Neural progenitor cell (in vitro differentiated cells): ENCODE measurements around the gene LRRC32. TPM values are rescaled to one million over a fixed set of nuclear protein-coding genes. Genes with fewer than 3 reads are reported as not detected.
A peak's percentile ranks its signal among the peaks of the same experiment; 100 is the strongest.

Source experiments
- DNase-seq: peaks from one replicate; pipeline ENCODE4 v3.0.0-alpha.2; 2016; ENCODE audit warnings: low spot score
- H2AFZ ChIP-seq: fragments of 200-600 bp; sonication (generic); replicated peaks from 2 replicates; pipeline ENCODE4 v1.6.1; 2016; ENCODE audit warnings: antibody characterized with exemption
- H3F3A ChIP-seq: fragments of 200-600 bp; sonication (generic); 2 replicates; pipeline ENCODE4 v1.6.1; 2016; ENCODE audit warnings: antibody characterized with exemption, low read depth
- H3K27ac ChIP-seq: fragments of 200-600 bp; sonication (generic); 2 replicates; pipeline ENCODE4 v1.5.1; 2016; ENCODE audit warnings: mild to moderate bottlenecking
- H3K27me3 ChIP-seq: fragments of 200-600 bp; sonication (generic); 2 replicates; pipeline ENCODE4 v1.6.1; 2016; ENCODE audit warnings: mild to moderate bottlenecking, moderate library complexity
- H3K36me3 ChIP-seq: fragments of 200-600 bp; sonication (generic); 2 replicates; pipeline ENCODE4 v1.5.1; 2016
- H3K4me1 ChIP-seq: fragments of 200-600 bp; sonication (generic); 2 replicates; pipeline ENCODE4 v1.6.1; 2016; ENCODE audit warnings: mixed run types
- H3K4me2 ChIP-seq: fragments of 200-600 bp; sonication (generic); 2 replicates; pipeline ENCODE4 v1.6.1; 2016
- H3K4me3 ChIP-seq: fragments of 200-600 bp; sonication (generic); 2 replicates; pipeline ENCODE4 v1.5.1; 2016
- H3K79me2 ChIP-seq: fragments of 200-600 bp; sonication (generic); 2 replicates; pipeline ENCODE4 v1.6.1; 2016; ENCODE audit warnings: low read depth
- H3K9ac ChIP-seq: fragments of 200-600 bp; sonication (generic); 2 replicates; pipeline ENCODE4 v1.6.1; 2016
- H3K9me3 ChIP-seq: fragments of 200-600 bp; sonication (generic); 2 replicates; pipeline ENCODE4 v1.5.1; 2016; ENCODE audit warnings: low read depth
- H4K20me1 ChIP-seq: fragments of 200-600 bp; sonication (generic); 2 replicates; pipeline ENCODE4 v1.6.1; 2016; ENCODE audit warnings: low read depth
- H3K27ac Mint-ChIP-seq: 3 replicates; pipeline ENCODE4 v1.8.0; 2021; ENCODE audit warnings: mixed read lengths
- H3K27me3 Mint-ChIP-seq: 2 replicates; pipeline ENCODE4 v1.8.0; 2022; ENCODE audit warnings: low read depth, mild to moderate bottlenecking, inconsistent platforms, moderate library complexity, mixed read lengths; ENCODE audit not compliant: insufficient read depth
- H3K36me3 Mint-ChIP-seq: 3 replicates; pipeline ENCODE4 v1.8.0; 2021; ENCODE audit warnings: mixed read lengths
- H3K4me1 Mint-ChIP-seq: 3 replicates; pipeline ENCODE4 v1.8.0; 2021; ENCODE audit warnings: mixed read lengths
- H3K4me3 Mint-ChIP-seq: 3 replicates; pipeline ENCODE4 v1.8.0; 2021; ENCODE audit warnings: mild to moderate bottlenecking, moderate library complexity, mixed read lengths
- H3K9me3 Mint-ChIP-seq: 3 replicates; pipeline ENCODE4 v1.8.0; 2020; ENCODE audit warnings: mixed read lengths
- EZH2 ChIP-seq: fragments of 200-600 bp; sonication (generic); IDR thresholded peaks from 2 replicates; pipeline ENCODE4 v1.6.1; 2017; ENCODE audit warnings: antibody characterized with exemption, mild to moderate bottlenecking, moderate library complexity
- EZH2phosphoT487 ChIP-seq: fragments of 200-600 bp; sonication (generic); IDR thresholded peaks from 2 replicates; pipeline ENCODE4 v1.6.1; 2017; ENCODE audit warnings: antibody characterized with exemption
- total RNA-seq: library from RNA; depleted of rRNA; stranded (reverse); fragments of >200 nt; gene quantifications from 2 replicates; pipeline ENCODE4 v1.2.3, GENCODE V29; 2015; ENCODE audit warnings: low replicate concordance
- TF ChIP-seq, protein P1 (sequence below): fragments of 200-600 bp; sonication (generic); IDR thresholded peaks from 2 replicates; pipeline ENCODE4 v1.5.1; 2017; ENCODE audit warnings: antibody characterized with exemption, mild to moderate bottlenecking

The LRRC32 gene
- total RNA-seq, 1 donor from 2014 or later: 0.21 TPM

DNA sequence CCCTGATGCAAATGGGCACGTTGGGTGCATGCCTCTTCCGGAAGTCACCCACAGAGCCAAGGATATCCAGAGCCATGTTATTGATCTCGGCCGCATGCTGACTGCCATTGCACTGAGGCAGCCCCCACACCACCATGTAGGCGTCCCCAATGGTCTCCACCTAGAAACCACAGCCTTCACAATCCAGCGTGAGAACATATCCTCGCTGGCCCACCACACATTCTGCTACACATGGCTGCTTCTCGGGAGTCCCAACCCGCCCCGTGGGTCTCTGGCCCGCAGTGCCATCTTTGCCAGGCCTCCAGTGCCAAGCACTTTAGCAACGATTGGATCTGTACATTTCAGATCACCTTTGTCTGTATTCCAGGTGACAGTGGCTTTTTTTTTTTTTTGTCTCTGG is 26.2 kb upstream of the LRRC32 start:
- no peaks in the 10 kb centered on the region for H4K20me1 ChIP-seq
- no peaks in the 10 kb centered on the region for H3K36me3 Mint-ChIP-seq
- no peaks in the 10 kb centered on the region for H3K9me3 Mint-ChIP-seq
- no peak overlapping the region for H3K4me2 ChIP-seq
- no peak overlapping the region for H3K9ac ChIP-seq
- no peak for DNase-seq
- no peak overlapping the region for H2AFZ ChIP-seq
- H3K27ac Mint-ChIP-seq: no peak overlapping the region
- H3K4me1 ChIP-seq: peaks cover 5% of the 10 kb centered on the region
- H3K79me2 ChIP-seq: no peaks in the 10 kb centered on the region
- H3K27ac ChIP-seq: no peak overlapping the region
- peaks cover 35% of the 10 kb centered on the region for H3K4me1 Mint-ChIP-seq
- no peak overlapping the region for H3K4me3 Mint-ChIP-seq
- H3K27me3 Mint-ChIP-seq: peaks cover 8% of the 10 kb centered on the region
- no peaks in the 10 kb centered on the region for H3K36me3 ChIP-seq
- no peaks in the 10 kb centered on the region for H3K27me3 ChIP-seq
- no peak overlapping the region for H3K4me3 ChIP-seq
- TF ChIP-seq EZH2 (no peak), EZH2phosphoT487 (no peak)
- TF ChIP-seq, protein P1, sequence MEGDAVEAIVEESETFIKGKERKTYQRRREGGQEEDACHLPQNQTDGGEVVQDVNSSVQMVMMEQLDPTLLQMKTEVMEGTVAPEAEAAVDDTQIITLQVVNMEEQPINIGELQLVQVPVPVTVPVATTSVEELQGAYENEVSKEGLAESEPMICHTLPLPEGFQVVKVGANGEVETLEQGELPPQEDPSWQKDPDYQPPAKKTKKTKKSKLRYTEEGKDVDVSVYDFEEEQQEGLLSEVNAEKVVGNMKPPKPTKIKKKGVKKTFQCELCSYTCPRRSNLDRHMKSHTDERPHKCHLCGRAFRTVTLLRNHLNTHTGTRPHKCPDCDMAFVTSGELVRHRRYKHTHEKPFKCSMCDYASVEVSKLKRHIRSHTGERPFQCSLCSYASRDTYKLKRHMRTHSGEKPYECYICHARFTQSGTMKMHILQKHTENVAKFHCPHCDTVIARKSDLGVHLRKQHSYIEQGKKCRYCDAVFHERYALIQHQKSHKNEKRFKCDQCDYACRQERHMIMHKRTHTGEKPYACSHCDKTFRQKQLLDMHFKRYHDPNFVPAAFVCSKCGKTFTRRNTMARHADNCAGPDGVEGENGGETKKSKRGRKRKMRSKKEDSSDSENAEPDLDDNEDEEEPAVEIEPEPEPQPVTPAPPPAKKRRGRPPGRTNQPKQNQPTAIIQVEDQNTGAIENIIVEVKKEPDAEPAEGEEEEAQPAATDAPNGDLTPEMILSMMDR: no peak
- peaks cover 14% of the 10 kb centered on the region for H3F3A ChIP-seq
- H3K9me3 ChIP-seq: no peaks in the 10 kb centered on the region

DNA sequence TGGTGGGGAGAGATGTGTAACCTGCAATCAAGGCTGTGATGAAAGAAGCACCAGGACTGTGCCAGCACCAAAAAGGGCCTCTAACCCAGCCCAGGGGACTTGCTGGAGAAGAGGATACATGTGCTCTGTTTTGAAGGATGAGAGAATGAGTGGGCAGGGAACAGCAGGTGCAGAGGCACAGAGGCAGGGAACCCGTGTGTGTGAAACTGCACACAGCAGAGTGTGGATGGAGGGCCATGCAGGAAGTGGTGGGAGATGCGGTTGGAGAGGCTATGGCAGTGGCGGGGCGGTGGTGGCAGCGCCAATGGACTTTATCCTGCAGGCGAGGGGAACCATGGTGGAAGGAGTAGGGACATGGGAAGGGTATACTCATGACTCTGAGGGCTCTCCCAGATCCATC is 25.2 kb upstream of the LRRC32 start:
- Histone ChIP-seq H3K27me3 (no peaks in the 10 kb centered on the region), H3F3A (peaks cover 14% of the 10 kb centered on the region), H3K4me2 (no peak overlapping the region), H2AFZ (no peak overlapping the region), H3K9ac (no peak overlapping the region), H4K20me1 (no peaks in the 10 kb centered on the region), H3K4me1 (peaks cover 5% of the 10 kb centered on the region), H3K9me3 (no peaks in the 10 kb centered on the region), H3K79me2 (no peaks in the 10 kb centered on the region), H3K4me3 (no peak overlapping the region), H3K36me3 (no peaks in the 10 kb centered on the region), H3K27ac (no peak overlapping the region)
- Mint-ChIP-seq H3K4me1 (peaks cover 29% of the 10 kb centered on the region), H3K9me3 (no peaks in the 10 kb centered on the region), H3K27ac (no peak overlapping the region), H3K36me3 (no peaks in the 10 kb centered on the region), H3K27me3 (peaks cover 8% of the 10 kb centered on the region), H3K4me3 (no peak overlapping the region)
- TF ChIP-seq, protein P1: no peak
- TF ChIP-seq EZH2 (no peak), EZH2phosphoT487 (no peak)
- no peak for DNase-seq

DNA sequence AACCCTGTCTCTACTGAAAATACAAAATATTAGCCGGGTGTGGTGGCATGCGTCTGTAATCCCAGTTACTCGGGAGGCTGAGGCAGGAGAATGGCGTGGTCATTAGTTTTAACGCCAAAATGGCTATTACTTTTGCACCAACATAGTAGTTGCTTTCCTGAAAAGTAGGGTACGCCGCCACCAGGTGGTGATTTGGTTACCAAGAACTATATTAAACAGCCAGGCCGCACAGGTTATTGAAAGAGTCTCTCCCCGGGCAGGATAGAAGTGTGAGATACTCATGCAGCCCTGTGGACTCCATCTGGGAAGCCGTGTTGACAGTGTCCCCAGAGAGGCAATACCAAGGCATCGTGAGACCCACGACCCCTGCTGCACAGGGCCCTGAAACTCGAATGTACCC is 24.6 kb upstream of the LRRC32 start:
- peaks cover 5% of the 10 kb centered on the region for H3K4me1 ChIP-seq
- no peak for DNase-seq
- no peaks in the 10 kb centered on the region for H4K20me1 ChIP-seq
- H3K9me3 ChIP-seq: no peaks in the 10 kb centered on the region
- H3K79me2 ChIP-seq: no peaks in the 10 kb centered on the region
- H3K4me2 ChIP-seq: no peak overlapping the region
- H3K4me1 Mint-ChIP-seq: peaks cover 23% of the 10 kb centered on the region
- H3K4me3 Mint-ChIP-seq: no peak overlapping the region
- peaks cover 14% of the 10 kb centered on the region for H3F3A ChIP-seq
- H2AFZ ChIP-seq: no peak overlapping the region
- H3K9ac ChIP-seq: no peak overlapping the region
- no peak overlapping the region for H3K27ac ChIP-seq
- H3K36me3 ChIP-seq: no peaks in the 10 kb centered on the region
- peaks cover 7% of the 10 kb centered on the region for H3K27me3 Mint-ChIP-seq
- no peak overlapping the region for H3K4me3 ChIP-seq
- H3K9me3 Mint-ChIP-seq: no peaks in the 10 kb centered on the region
- TF ChIP-seq EZH2phosphoT487 (no peak), EZH2 (no peak)
- TF ChIP-seq, protein P1: peak; percentile 27
- H3K27me3 ChIP-seq: no peaks in the 10 kb centered on the region
- H3K36me3 Mint-ChIP-seq: no peaks in the 10 kb centered on the region
- H3K27ac Mint-ChIP-seq: no peak overlapping the region

DNA sequence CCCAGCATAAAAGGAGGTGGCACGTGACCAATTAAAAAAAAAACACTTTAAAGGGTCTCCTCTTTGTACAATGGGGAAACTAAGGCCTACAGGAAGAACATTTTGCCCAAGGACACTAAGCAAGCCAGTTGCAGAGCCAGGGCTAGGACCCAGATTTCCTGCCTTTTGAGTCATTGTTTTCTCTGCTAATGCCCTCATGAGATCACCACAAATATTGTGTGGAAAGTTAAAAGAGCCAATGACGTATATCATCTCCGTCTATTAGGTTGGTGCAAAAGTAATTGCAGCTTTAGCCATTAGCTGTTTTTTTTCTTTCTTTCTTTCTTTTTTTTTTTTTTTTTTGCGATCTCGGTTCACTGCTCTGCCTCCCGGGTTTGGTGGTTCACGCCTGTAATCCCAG is 24.1 kb upstream of the LRRC32 start:
- no peaks in the 10 kb centered on the region for H3K9me3 ChIP-seq
- no peaks in the 10 kb centered on the region for H3K9me3 Mint-ChIP-seq
- no peaks in the 10 kb centered on the region for H3K36me3 Mint-ChIP-seq
- H3K4me2 ChIP-seq: no peak overlapping the region
- H3K4me3 Mint-ChIP-seq: no peak overlapping the region
- no peak overlapping the region for H3K27ac ChIP-seq
- H3F3A ChIP-seq: peaks cover 14% of the 10 kb centered on the region
- H3K79me2 ChIP-seq: no peaks in the 10 kb centered on the region
- no peak for DNase-seq
- H3K27me3 Mint-ChIP-seq: peaks cover 6% of the 10 kb centered on the region
- no peak overlapping the region for H3K4me3 ChIP-seq
- TF ChIP-seq EZH2: no peak
- TF ChIP-seq, protein P1: no peak
- no peak for TF ChIP-seq EZH2phosphoT487
- H3K4me1 ChIP-seq: peaks cover 5% of the 10 kb centered on the region
- no peaks in the 10 kb centered on the region for H3K36me3 ChIP-seq
- H3K9ac ChIP-seq: no peak overlapping the region
- no peaks in the 10 kb centered on the region for H3K27me3 ChIP-seq
- H2AFZ ChIP-seq: no peak overlapping the region
- H4K20me1 ChIP-seq: no peaks in the 10 kb centered on the region
- H3K4me1 Mint-ChIP-seq: peaks cover 18% of the 10 kb centered on the region
- no peak overlapping the region for H3K27ac Mint-ChIP-seq
